Measurements from ENCODE around the gene MESP2. TPM values are rescaled to one million over a fixed set of nuclear protein-coding genes. Genes with fewer than 3 reads are reported as not detected.
"Not testable (repeated sequence)": the region's sequence is repeated elsewhere in the genome, so short reads cannot be mapped to it uniquely, and the experiment has no call there.

The MESP2 gene
- total RNA-seq, 1 experiment from 2014 or later = 0.26 TPM

DNA sequence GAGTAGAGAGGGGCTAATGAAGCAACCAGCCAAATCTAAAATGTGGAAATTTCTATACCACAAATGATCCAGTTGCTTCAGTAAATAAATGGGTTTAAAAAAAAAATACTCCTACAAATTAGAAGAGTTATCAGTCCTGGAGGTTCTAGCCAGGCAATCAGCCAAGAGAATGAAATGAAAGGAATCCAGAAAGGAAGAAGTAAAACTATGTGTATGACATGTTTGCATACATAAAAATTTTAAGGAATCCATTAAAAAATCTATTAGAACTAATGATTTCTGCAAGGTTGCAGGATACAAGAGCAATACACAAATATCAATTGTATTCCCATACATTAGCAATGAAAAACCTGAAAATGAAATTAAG is 9.6 kb downstream of the MESP2 start:
- no peaks in the 10 kb centered on the region for H3K4me1 ChIP-seq (ENCODE audit: insufficient read depth, low read length, poor library complexity, severe bottlenecking)
- POLR2A ChIA-PET (ENCODE audit: low non-redundant PET) = no interaction called here
- no peak overlapping the region for H3K4me3 ChIP-seq (ENCODE audit: low read depth, low read length, poor library complexity, severe bottlenecking)
- TF ChIP-seq, protein P1, sequence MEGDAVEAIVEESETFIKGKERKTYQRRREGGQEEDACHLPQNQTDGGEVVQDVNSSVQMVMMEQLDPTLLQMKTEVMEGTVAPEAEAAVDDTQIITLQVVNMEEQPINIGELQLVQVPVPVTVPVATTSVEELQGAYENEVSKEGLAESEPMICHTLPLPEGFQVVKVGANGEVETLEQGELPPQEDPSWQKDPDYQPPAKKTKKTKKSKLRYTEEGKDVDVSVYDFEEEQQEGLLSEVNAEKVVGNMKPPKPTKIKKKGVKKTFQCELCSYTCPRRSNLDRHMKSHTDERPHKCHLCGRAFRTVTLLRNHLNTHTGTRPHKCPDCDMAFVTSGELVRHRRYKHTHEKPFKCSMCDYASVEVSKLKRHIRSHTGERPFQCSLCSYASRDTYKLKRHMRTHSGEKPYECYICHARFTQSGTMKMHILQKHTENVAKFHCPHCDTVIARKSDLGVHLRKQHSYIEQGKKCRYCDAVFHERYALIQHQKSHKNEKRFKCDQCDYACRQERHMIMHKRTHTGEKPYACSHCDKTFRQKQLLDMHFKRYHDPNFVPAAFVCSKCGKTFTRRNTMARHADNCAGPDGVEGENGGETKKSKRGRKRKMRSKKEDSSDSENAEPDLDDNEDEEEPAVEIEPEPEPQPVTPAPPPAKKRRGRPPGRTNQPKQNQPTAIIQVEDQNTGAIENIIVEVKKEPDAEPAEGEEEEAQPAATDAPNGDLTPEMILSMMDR (conservative IDR thresholded peaks at IDR 0.05; ENCODE audit: low read depth, low read length) = no peak
- no peak for TF ChIP-seq EZH2 (IDR thresholded peaks at IDR 0.05; ENCODE audit: borderline replicate concordance, low read depth, low read length, poor library complexity, severe bottlenecking)
- H3K36me3 ChIP-seq (ENCODE audit: insufficient read depth, low read length, poor library complexity, severe bottlenecking) = no peaks in the 10 kb centered on the region
- no peak for DNase-seq (ENCODE audit: low spot score)
- BruUV-seq (replicated peaks) = no TSS peak
- intact Hi-C loops (cut with micrococcal nuclease; ENCODE audit: unreplicated experiment) = no loop called here
- no peaks in the 10 kb centered on the region for H3K27me3 ChIP-seq (replicated peaks; ENCODE audit: insufficient read depth, low read depth, low read length, poor library complexity)
- no peak overlapping the region for H3K27ac ChIP-seq (ENCODE audit: low read depth, low read length, poor library complexity, severe bottlenecking)
- CTCF ChIA-PET = interaction anchor here (0.7 kb wide), 1 partner anchor 17 kb away, joined by 5 read pairs; no protein-coding TSS in a partner anchor
- H3K9me3 ChIP-seq (ENCODE audit: low read depth, low read length, poor library complexity, severe bottlenecking) = no peaks in the 10 kb centered on the region

DNA sequence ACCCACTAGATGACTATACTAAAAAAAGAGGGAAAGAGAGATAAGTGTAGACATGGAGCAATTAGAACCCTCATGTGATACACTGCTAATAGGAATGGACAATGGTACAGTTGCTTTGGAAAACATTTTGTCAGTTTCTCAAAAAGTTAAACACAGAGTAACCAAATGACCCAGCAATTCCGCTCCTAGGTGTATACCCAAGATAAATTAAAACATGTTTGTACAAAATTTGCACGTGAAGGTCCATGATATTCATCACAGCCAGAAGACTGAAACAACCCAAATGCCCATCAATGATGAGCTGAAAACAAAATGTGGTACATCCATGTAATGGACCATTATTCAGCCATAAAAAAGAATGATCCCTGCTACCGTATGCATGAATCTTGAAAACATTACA is 11.8 kb downstream of the MESP2 start:
- POLR2A ChIA-PET (ENCODE audit: low non-redundant PET) = no interaction called here
- CTCF ChIA-PET = no interaction called here
- no peaks in the 10 kb centered on the region for H3K9me3 ChIP-seq (ENCODE audit: low read depth, low read length, poor library complexity, severe bottlenecking)
- no peak overlapping the region for H3K27ac ChIP-seq (ENCODE audit: low read depth, low read length, poor library complexity, severe bottlenecking)
- H3K27me3 ChIP-seq (replicated peaks; ENCODE audit: insufficient read depth, low read depth, low read length, poor library complexity) = no peaks in the 10 kb centered on the region
- TF ChIP-seq, protein P1 (conservative IDR thresholded peaks at IDR 0.05; ENCODE audit: low read depth, low read length) = no peak
- no peak for TF ChIP-seq EZH2 (IDR thresholded peaks at IDR 0.05; ENCODE audit: borderline replicate concordance, low read depth, low read length, poor library complexity, severe bottlenecking)
- no peak overlapping the region for H3K4me3 ChIP-seq (ENCODE audit: low read depth, low read length, poor library complexity, severe bottlenecking)
- intact Hi-C loops (cut with micrococcal nuclease; ENCODE audit: unreplicated experiment) = no loop called here
- H3K4me1 ChIP-seq (ENCODE audit: insufficient read depth, low read length, poor library complexity, severe bottlenecking) = no peaks in the 10 kb centered on the region
- BruUV-seq (replicated peaks) = no TSS peak
- DNase-seq (ENCODE audit: low spot score) = no peak
- no peaks in the 10 kb centered on the region for H3K36me3 ChIP-seq (ENCODE audit: insufficient read depth, low read length, poor library complexity, severe bottlenecking)

DNA sequence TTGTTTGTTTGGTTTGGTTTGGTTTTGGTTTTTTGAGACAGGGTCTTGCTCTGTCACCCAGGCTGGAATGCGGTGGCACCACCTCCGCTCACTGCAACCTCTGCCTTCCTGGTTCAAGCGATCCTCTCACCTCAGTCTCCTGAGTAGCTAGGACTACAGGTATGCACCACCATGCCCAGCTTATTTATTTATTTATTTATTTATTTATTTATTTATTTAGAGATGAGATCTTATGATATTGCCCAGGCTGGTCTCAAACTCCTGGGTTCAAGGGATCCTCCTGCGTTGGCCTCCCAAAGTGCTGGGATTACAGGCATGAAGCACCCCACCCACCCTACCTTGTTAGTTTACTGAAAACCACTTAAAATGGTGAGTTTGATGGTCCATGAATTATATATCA is 12.5 kb downstream of the MESP2 start:
- H3K27ac ChIP-seq (ENCODE audit: low read depth, low read length, poor library complexity, severe bottlenecking); intact Hi-C loops (cut with micrococcal nuclease; ENCODE audit: unreplicated experiment); H3K36me3 ChIP-seq (ENCODE audit: insufficient read depth, low read length, poor library complexity, severe bottlenecking); H3K27me3 ChIP-seq (replicated peaks; ENCODE audit: insufficient read depth, low read depth, low read length, poor library complexity); H3K4me1 ChIP-seq (ENCODE audit: insufficient read depth, low read length, poor library complexity, severe bottlenecking); H3K4me3 ChIP-seq (ENCODE audit: low read depth, low read length, poor library complexity, severe bottlenecking); DNase-seq (ENCODE audit: low spot score); BruUV-seq (replicated peaks); H3K9me3 ChIP-seq (ENCODE audit: low read depth, low read length, poor library complexity, severe bottlenecking); POLR2A ChIA-PET (ENCODE audit: low non-redundant PET); CTCF ChIA-PET: not testable (repeated sequence)

DNA sequence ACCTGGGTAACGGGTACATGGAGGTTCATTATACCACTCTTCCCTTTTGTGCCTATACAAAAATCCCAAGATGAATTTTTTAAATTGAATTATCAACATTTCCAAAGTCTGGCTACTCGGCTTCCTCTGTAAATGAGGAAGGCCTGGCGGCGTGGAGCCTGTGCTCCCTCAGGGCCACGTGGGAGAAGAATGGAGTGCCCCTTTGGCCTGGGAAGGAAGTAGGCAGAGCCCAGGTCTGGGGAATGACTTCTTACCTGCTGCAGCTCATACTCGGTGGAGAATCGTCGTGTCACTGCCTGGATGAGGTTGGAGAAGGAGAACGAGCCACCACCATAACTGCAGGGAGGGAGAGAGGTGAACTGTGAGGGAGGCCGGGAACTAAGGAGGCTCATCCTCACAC is 14.1 kb downstream of the MESP2 start:
- Histone ChIP-seq H3K4me1 (ENCODE audit: insufficient read depth, low read length, poor library complexity, severe bottlenecking) (no peaks in the 10 kb centered on the region), H3K36me3 (ENCODE audit: insufficient read depth, low read length, poor library complexity, severe bottlenecking) (no peaks in the 10 kb centered on the region), H3K27ac (ENCODE audit: low read depth, low read length, poor library complexity, severe bottlenecking) (no peak overlapping the region), H3K27me3 (replicated peaks; ENCODE audit: insufficient read depth, low read depth, low read length, poor library complexity) (no peaks in the 10 kb centered on the region), H3K9me3 (ENCODE audit: low read depth, low read length, poor library complexity, severe bottlenecking) (no peaks in the 10 kb centered on the region), H3K4me3 (ENCODE audit: low read depth, low read length, poor library complexity, severe bottlenecking) (no peak overlapping the region)
- POLR2A ChIA-PET (ENCODE audit: low non-redundant PET) = no interaction called here
- BruUV-seq (replicated peaks) = no TSS peak
- TF ChIP-seq, protein P1 (conservative IDR thresholded peaks at IDR 0.05; ENCODE audit: low read depth, low read length) = no peak
- no peak for TF ChIP-seq EZH2 (IDR thresholded peaks at IDR 0.05; ENCODE audit: borderline replicate concordance, low read depth, low read length, poor library complexity, severe bottlenecking)
- CTCF ChIA-PET = no interaction called here
- intact Hi-C loops (cut with micrococcal nuclease; ENCODE audit: unreplicated experiment) = no loop called here
- DNase-seq (ENCODE audit: low spot score) = no peak

Measured in A673 (cell line).